Neural progenitor cell (in vitro differentiated cells): ENCODE data around the gene GALNT8. TPM values are rescaled to one million over a fixed set of nuclear protein-coding genes. Genes with fewer than 3 reads are reported as not detected.

Experiments used
- DNase-seq: peaks from one replicate; pipeline ENCODE4 v3.0.0-alpha.2; 2016; ENCODE audit warnings: low spot score
- H2AFZ ChIP-seq: fragments of 200-600 bp; sonication (generic); replicated peaks from 2 replicates; pipeline ENCODE4 v1.6.1; 2016; ENCODE audit warnings: antibody characterized with exemption
- H3F3A ChIP-seq: fragments of 200-600 bp; sonication (generic); 2 replicates; pipeline ENCODE4 v1.6.1; 2016; ENCODE audit warnings: antibody characterized with exemption, low read depth
- H3K27ac ChIP-seq: fragments of 200-600 bp; sonication (generic); 2 replicates; pipeline ENCODE4 v1.5.1; 2016; ENCODE audit warnings: mild to moderate bottlenecking
- H3K27me3 ChIP-seq: fragments of 200-600 bp; sonication (generic); 2 replicates; pipeline ENCODE4 v1.6.1; 2016; ENCODE audit warnings: mild to moderate bottlenecking, moderate library complexity
- H3K36me3 ChIP-seq: fragments of 200-600 bp; sonication (generic); 2 replicates; pipeline ENCODE4 v1.5.1; 2016
- H3K4me1 ChIP-seq: fragments of 200-600 bp; sonication (generic); 2 replicates; pipeline ENCODE4 v1.6.1; 2016; ENCODE audit warnings: mixed run types
- H3K4me2 ChIP-seq: fragments of 200-600 bp; sonication (generic); 2 replicates; pipeline ENCODE4 v1.6.1; 2016
- H3K4me3 ChIP-seq: fragments of 200-600 bp; sonication (generic); 2 replicates; pipeline ENCODE4 v1.5.1; 2016
- H3K79me2 ChIP-seq: fragments of 200-600 bp; sonication (generic); 2 replicates; pipeline ENCODE4 v1.6.1; 2016; ENCODE audit warnings: low read depth
- H3K9ac ChIP-seq: fragments of 200-600 bp; sonication (generic); 2 replicates; pipeline ENCODE4 v1.6.1; 2016
- H3K9me3 ChIP-seq: fragments of 200-600 bp; sonication (generic); 2 replicates; pipeline ENCODE4 v1.5.1; 2016; ENCODE audit warnings: low read depth
- H4K20me1 ChIP-seq: fragments of 200-600 bp; sonication (generic); 2 replicates; pipeline ENCODE4 v1.6.1; 2016; ENCODE audit warnings: low read depth
- H3K27ac Mint-ChIP-seq: 3 replicates; pipeline ENCODE4 v1.8.0; 2021; ENCODE audit warnings: mixed read lengths
- H3K27me3 Mint-ChIP-seq: 2 replicates; pipeline ENCODE4 v1.8.0; 2022; ENCODE audit warnings: low read depth, mild to moderate bottlenecking, inconsistent platforms, moderate library complexity, mixed read lengths; ENCODE audit not compliant: insufficient read depth
- H3K36me3 Mint-ChIP-seq: 3 replicates; pipeline ENCODE4 v1.8.0; 2021; ENCODE audit warnings: mixed read lengths
- H3K4me1 Mint-ChIP-seq: 3 replicates; pipeline ENCODE4 v1.8.0; 2021; ENCODE audit warnings: mixed read lengths
- H3K4me3 Mint-ChIP-seq: 3 replicates; pipeline ENCODE4 v1.8.0; 2021; ENCODE audit warnings: mild to moderate bottlenecking, moderate library complexity, mixed read lengths
- H3K9me3 Mint-ChIP-seq: 3 replicates; pipeline ENCODE4 v1.8.0; 2020; ENCODE audit warnings: mixed read lengths
- EZH2 ChIP-seq: fragments of 200-600 bp; sonication (generic); IDR thresholded peaks from 2 replicates; pipeline ENCODE4 v1.6.1; 2017; ENCODE audit warnings: antibody characterized with exemption, mild to moderate bottlenecking, moderate library complexity
- EZH2phosphoT487 ChIP-seq: fragments of 200-600 bp; sonication (generic); IDR thresholded peaks from 2 replicates; pipeline ENCODE4 v1.6.1; 2017; ENCODE audit warnings: antibody characterized with exemption
- total RNA-seq: library from RNA; depleted of rRNA; stranded (reverse); fragments of >200 nt; gene quantifications from 2 replicates; pipeline ENCODE4 v1.2.3, GENCODE V29; 2015; ENCODE audit warnings: low replicate concordance
- TF ChIP-seq, protein P1 (sequence below): fragments of 200-600 bp; sonication (generic); IDR thresholded peaks from 2 replicates; pipeline ENCODE4 v1.5.1; 2017; ENCODE audit warnings: antibody characterized with exemption, mild to moderate bottlenecking

GALNT8 gene
- total RNA-seq, 1 donor from 2014 or later: 2.6 TPM

DNA sequence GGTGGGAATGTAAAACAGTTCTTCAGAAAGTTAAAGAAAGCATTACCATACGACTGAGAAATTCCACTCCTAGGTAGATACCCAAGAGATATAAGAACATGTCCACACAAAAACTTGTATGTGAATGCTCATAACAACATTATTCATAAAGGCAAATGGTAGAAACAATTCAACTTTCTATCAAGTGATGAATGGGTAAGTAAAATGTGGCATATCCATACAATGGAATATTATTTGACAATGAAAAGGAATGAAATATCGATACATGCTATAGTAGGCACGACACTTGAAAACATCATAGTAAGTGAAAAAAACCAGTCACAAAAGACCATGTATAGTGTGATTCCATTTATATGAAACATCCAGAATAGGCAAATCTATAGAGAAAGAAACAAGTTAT, 71.3 kb downstream of the GALNT8 start:
- no peak overlapping the region for H3K27ac ChIP-seq
- DNase-seq: no peak
- H3K4me1 ChIP-seq: no peaks in the 10 kb centered on the region
- TF ChIP-seq EZH2 (no peak), EZH2phosphoT487 (no peak)
- TF ChIP-seq, protein P1, sequence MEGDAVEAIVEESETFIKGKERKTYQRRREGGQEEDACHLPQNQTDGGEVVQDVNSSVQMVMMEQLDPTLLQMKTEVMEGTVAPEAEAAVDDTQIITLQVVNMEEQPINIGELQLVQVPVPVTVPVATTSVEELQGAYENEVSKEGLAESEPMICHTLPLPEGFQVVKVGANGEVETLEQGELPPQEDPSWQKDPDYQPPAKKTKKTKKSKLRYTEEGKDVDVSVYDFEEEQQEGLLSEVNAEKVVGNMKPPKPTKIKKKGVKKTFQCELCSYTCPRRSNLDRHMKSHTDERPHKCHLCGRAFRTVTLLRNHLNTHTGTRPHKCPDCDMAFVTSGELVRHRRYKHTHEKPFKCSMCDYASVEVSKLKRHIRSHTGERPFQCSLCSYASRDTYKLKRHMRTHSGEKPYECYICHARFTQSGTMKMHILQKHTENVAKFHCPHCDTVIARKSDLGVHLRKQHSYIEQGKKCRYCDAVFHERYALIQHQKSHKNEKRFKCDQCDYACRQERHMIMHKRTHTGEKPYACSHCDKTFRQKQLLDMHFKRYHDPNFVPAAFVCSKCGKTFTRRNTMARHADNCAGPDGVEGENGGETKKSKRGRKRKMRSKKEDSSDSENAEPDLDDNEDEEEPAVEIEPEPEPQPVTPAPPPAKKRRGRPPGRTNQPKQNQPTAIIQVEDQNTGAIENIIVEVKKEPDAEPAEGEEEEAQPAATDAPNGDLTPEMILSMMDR: no peak
- Mint-ChIP-seq H3K27me3 (no peaks in the 10 kb centered on the region), H3K4me1 (peaks cover 4% of the 10 kb centered on the region), H3K4me3 (no peak overlapping the region), H3K27ac (no peak overlapping the region), H3K36me3 (no peaks in the 10 kb centered on the region), H3K9me3 (no peaks in the 10 kb centered on the region)
- no peaks in the 10 kb centered on the region for H3F3A ChIP-seq
- H3K9ac ChIP-seq: no peak overlapping the region
- no peaks in the 10 kb centered on the region for H3K79me2 ChIP-seq
- peaks cover 5% of the 10 kb centered on the region for H3K36me3 ChIP-seq
- no peak overlapping the region for H3K4me2 ChIP-seq
- H3K27me3 ChIP-seq: no peaks in the 10 kb centered on the region
- no peaks in the 10 kb centered on the region for H3K9me3 ChIP-seq
- no peak overlapping the region for H2AFZ ChIP-seq
- H3K4me3 ChIP-seq: no peak overlapping the region
- no peaks in the 10 kb centered on the region for H4K20me1 ChIP-seq

- Histone ChIP-seq H3K9ac (no peak overlapping the region), H3K36me3 (peaks cover 5% of the 10 kb centered on the region), H2AFZ (no peak overlapping the region), H3F3A (no peaks in the 10 kb centered on the region), H3K27ac (no peak overlapping the region), H4K20me1 (no peaks in the 10 kb centered on the region), H3K79me2 (no peaks in the 10 kb centered on the region), H3K4me3 (no peak overlapping the region), H3K4me1 (no peaks in the 10 kb centered on the region), H3K27me3 (no peaks in the 10 kb centered on the region), H3K4me2 (no peak overlapping the region), H3K9me3 (no peaks in the 10 kb centered on the region)
- DNase-seq: no peak
- peaks cover 3% of the 10 kb centered on the region for H3K27me3 Mint-ChIP-seq
- no peak overlapping the region for H3K27ac Mint-ChIP-seq
- H3K4me3 Mint-ChIP-seq: no peak overlapping the region
- peaks cover 4% of the 10 kb centered on the region for H3K4me1 Mint-ChIP-seq
- H3K36me3 Mint-ChIP-seq: no peaks in the 10 kb centered on the region
- TF ChIP-seq EZH2 (no peak), EZH2phosphoT487 (no peak)
- TF ChIP-seq, protein P1: no peak
- no peaks in the 10 kb centered on the region for H3K9me3 Mint-ChIP-seq
Measured at GRCh38 chr12:4794491-4794890, 74.3 kb downstream of the GALNT8 start.

- peaks cover 4% of the 10 kb centered on the region for H3K4me1 Mint-ChIP-seq
- H3K4me1 ChIP-seq: no peaks in the 10 kb centered on the region
- no peak overlapping the region for H3K4me3 ChIP-seq
- H3K27me3 ChIP-seq: no peaks in the 10 kb centered on the region
- H3K4me2 ChIP-seq: no peak overlapping the region
- H4K20me1 ChIP-seq: no peaks in the 10 kb centered on the region
- H3K36me3 Mint-ChIP-seq: no peaks in the 10 kb centered on the region
- no peaks in the 10 kb centered on the region for H3F3A ChIP-seq
- H3K9ac ChIP-seq: no peak overlapping the region
- no peak overlapping the region for H3K27ac Mint-ChIP-seq
- H3K79me2 ChIP-seq: no peaks in the 10 kb centered on the region
- no peak overlapping the region for H2AFZ ChIP-seq
- no peak for DNase-seq
- TF ChIP-seq EZH2phosphoT487 (no peak), EZH2 (no peak)
- TF ChIP-seq, protein P1: no peak
- H3K4me3 Mint-ChIP-seq: no peak overlapping the region
- H3K9me3 ChIP-seq: no peaks in the 10 kb centered on the region
- H3K9me3 Mint-ChIP-seq: no peaks in the 10 kb centered on the region
- peaks cover 4% of the 10 kb centered on the region for H3K36me3 ChIP-seq
- H3K27ac ChIP-seq: no peak overlapping the region
- peaks cover 5% of the 10 kb centered on the region for H3K27me3 Mint-ChIP-seq
Measured at GRCh38 chr12:4796216-4796615, 76.0 kb downstream of the GALNT8 start.
